ENCODE results near the gene NBPF11. TPM values are rescaled to one million over a fixed set of nuclear protein-coding genes. Genes with fewer than 3 reads are reported as not detected.

NBPF11 gene, protein sequence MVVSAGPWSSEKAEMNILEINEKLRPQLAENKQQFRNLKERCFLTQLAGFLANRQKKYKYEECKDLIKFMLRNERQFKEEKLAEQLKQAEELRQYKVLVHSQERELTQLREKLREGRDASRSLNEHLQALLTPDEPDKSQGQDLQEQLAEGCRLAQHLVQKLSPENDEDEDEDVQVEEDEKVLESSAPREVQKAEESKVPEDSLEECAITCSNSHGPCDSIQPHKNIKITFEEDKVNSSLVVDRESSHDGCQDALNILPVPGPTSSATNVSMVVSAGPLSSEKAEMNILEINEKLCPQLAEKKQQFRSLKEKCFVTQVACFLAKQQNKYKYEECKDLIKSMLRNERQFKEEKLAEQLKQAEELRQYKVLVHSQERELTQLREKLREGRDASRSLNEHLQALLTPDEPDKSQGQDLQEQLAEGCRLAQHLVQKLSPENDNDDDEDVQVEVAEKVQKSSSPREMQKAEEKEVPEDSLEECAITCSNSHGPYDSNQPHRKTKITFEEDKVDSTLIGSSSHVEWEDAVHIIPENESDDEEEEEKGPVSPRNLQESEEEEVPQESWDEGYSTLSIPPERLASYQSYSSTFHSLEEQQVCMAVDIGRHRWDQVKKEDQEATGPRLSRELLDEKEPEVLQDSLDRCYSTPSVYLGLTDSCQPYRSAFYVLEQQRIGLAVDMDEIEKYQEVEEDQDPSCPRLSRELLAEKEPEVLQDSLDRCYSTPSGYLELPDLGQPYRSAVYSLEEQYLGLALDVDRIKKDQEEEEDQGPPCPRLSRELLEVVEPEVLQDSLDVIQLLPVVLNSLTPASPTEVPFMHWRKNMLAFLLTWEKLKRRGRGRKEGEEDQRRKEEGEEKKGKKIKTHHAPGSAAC
- total RNA-seq: 2.0 and 5.5 TPM in 2 replicates

DNA sequence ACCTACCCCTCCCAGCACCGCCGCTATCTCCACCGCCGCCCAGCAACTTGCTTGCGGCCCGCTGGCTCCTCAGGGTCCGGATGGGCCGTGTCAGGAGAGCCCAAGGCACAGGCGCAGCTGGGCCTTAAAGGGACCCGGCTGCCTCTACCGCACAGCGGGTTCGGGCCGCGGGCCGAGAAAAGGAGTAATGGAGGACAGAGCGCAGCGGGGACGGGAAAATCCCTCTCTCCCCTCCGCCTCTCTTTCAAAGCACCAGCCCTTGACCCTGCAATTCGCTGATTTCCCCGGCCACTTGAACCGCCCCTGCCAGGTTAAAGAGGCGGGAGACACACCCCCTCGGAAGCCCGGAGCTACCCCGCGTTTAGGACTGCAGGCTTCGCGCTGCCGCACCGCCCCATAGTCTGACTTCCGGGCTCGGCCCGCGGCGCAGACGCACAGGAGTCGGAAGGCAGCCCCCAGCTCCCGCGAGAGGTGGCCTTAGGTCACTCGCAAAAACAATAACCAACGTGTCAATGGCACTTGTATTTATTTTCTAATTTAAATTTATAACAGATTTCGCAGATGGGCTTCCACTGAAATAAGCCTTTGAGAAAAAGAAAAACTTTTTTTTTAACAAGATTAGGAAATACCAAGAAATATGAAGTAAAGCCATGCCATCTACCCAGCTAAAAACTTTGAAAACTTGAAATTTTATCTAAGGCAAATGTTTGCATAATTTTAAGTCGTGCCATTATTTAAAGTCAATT is at the start of gene NBPF11:
TSS of gene NBPF11 (minus strand) at position 371 of the 746 bp plus-strand sequence. CDS start 25,278 bp downstream, outside the sequence.

Other genes starting within 250 kb of the NBPF11 start
- not detected in 2 replicates for gene GJA8, start 249.5 kb downstream of the NBPF11 start, total RNA-seq
- 6.7 and 8.8 TPM in 2 replicates for gene GPR89B, start 223.9 kb downstream of the NBPF11 start, total RNA-seq

Data from mesangial cell (primary cell).